GM21381 (cell line): ENCODE measurements around the gene TMEM19.
"Not testable (repeated sequence)": the region's sequence is repeated elsewhere in the genome, so short reads cannot be mapped to it uniquely, and the experiment has no call there.

Experiments
- ATAC-seq: cut with Tn5 transposase; IDR thresholded peaks from one replicate; pipeline ENCODE4 v1.9.1; 2021; ENCODE audit warnings: mild to moderate bottlenecking, moderate library complexity; ENCODE audit not compliant: unreplicated experiment

TMEM19 gene

GRCh38 chr12:71664411-71665089, 21.3 kb upstream of the TMEM19 start:
- ATAC-seq, result peak; percentile 13

GRCh38 chr12:71665090-71665463, 20.8 kb upstream of the TMEM19 start:
- no peak for ATAC-seq

- no peak for ATAC-seq
These were observed 19.6 kb upstream of the TMEM19 start for GRCh38 chr12:71666259-71666658.

GRCh38 chr12:71671311-71671710, 14.6 kb upstream of the TMEM19 start:
- ATAC-seq, result no peak

GRCh38 chr12:71671816-71672215, 14.1 kb upstream of the TMEM19 start:
- ATAC-seq, result no peak

DNA sequence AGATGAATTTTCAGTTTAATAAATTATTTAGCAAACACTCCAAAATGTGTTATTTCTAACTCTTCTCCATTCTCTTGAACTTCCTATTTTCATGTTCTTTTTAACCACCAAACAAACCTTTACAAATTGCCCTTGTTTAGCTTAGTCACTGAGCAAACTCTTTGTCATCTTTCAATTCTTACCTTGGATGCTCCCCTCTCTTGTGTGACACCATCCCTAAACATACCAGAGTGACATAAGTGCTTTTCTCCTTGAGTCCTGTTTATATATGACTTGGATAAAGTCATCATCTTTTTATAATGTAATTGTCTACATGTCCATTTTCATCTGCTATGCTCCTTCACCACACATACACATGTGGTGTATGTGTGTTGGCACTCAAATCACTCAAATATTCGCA, 3.4 kb upstream of the TMEM19 start:
- no peak for ATAC-seq

- no peak for ATAC-seq
These were observed 2.2 kb upstream of the TMEM19 start for GRCh38 chr12:71683633-71684032.

GRCh38 chr12:71684081-71684480, 1.8 kb upstream of the TMEM19 start:
- ATAC-seq, result no peak

DNA sequence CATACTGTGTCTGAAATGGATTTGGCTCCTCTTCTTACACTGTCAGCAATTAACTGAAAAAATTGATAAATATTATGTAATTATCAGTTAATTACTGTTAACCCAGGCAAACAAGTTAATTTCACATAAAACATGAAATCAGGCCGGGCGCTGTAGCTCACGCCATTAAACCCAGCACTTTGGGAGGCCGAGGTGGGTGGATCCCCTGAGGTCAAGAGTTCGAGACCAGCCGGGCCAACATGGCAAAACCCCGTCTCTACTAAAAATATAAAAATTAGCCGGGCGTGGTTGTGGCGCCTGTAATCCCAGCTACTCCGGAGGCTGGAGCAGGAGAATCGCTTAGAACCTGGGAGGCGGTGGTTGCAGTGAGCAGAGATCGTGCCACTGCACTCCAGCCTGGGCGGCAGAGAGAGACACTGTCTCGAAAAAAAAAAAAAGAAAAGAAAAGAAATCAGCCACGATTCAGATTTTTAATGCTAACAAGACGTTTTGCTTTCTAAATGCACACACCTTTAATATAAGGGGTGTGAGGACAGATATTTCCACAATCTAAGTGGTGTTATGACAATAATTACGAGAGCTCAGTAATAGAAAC, 473 bp upstream of the TMEM19 start:
- ATAC-seq, result no peak

GRCh38 chr12:71686658-71687025, 760 bp downstream of the TMEM19 start:
- ATAC-seq, result no peak

GRCh38 chr12:71687172-71687571, 1.3 kb downstream of the TMEM19 start:
- ATAC-seq, result not testable (repeated sequence)

DNA sequence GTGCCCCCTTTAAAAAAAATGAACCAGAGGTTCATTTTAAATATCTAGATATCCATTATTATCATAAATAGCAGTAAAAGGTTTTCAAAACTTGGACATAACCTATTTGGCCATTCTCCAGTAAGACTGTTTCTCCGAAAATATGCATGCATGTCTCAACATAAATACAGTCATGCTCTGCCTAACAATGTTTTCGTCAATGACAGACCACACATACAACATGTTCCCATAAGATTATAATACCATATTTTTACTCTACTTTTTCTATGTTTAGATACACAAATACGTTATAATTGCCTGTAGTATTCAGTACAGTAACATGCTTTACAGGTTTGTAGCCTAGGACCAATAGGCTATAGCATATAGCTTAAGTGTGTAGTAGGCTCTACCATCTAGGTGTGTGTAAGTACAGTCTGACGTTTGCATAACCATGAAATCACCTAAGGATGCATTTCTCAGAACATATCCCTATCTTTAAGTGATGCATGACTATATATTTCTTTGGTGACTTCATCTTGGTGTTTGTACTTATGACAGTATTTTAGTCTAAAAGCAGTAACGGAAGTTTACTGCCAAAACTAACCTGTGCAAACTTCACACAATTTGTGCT, 3.2 kb downstream of the TMEM19 start:
- no peak for ATAC-seq

DNA sequence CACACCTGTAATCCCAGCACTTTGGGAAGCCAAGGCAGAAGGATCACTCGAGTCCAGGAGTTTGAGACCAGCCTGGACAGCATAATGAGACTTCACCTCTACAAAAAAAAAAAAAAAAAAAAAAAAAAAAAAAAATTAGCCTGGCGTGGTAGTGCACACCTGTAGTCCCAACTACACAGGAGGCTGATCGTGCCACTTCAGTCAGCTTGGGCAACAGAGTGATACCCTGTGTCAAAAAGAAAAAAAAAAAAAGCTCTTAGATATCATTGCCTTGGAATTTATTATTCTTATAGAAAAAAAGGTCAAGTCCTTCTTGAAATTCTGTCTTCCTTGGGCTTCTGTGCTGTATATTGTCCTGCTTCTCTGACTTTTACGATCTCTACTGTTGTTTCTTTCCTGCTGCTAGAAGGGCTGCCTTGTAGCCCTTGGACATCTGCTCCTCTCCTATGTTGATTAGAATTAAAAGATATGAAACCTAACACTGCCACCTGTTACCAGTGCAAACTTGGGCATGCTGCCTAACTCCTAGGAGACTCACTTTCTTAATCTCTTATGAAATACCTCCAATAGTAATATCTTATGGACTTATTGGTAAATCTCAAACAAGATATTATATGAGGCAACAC, 5.7 kb downstream of the TMEM19 start:
- ATAC-seq, result no peak

DNA sequence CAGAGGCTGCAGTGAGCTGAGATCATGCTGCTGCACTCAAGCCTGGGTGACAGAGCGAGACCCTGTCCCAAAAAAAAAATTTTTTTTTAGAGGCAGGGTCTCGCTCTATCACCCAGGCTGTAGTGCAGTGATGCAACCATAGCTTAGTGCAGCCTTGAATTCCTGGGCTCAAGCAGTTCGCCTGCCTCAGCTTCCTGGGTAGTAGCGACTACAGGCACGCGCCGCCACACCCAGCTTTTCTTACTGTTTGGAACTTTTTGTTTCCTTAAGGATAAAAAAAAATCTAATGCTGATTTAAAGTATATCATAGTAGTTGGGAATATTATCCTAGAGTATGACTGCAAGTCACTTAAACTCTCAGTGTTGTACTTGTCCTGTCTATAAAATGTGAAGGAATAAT, 7.2 kb downstream of the TMEM19 start:
- ATAC-seq, result no peak

- ATAC-seq, result peak; percentile 5
These were observed 7.8 kb downstream of the TMEM19 start for GRCh38 chr12:71693651-71694050.

DNA sequence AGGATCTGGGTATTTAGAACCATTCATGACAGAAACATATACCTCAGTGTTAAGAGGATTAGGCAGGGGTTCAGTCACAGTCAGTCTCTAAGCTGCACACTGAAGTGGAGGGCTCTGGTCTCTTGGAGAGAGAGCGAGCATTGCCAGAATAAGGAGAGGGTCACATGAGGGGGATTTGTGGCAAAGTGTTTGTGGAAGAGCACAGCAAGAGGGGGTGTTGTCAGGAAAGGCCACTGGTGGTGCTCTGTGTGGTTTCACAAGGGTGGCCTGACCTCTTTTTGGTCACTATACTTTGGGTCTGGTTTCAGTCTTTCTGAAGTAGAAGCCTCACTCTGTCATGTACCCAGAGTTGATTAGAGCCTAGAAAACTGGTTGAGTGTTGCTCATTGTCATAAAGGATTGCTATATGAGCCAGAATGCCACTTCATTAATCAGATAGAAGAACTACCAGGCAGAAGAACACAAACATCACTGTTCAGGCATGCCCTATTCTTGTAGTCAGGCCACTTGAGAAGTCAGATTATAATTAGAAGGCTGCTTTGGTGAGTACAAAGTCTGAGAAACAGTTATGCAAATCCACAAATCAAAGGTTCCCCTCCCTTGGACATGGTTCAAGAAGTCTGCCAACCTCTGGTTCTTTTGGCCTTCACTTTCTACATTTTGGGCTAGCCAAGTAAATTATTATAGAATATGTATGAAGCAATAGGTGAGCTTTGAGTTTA, 8.4 kb downstream of the TMEM19 start:
- ATAC-seq, result peak; percentile 85

DNA sequence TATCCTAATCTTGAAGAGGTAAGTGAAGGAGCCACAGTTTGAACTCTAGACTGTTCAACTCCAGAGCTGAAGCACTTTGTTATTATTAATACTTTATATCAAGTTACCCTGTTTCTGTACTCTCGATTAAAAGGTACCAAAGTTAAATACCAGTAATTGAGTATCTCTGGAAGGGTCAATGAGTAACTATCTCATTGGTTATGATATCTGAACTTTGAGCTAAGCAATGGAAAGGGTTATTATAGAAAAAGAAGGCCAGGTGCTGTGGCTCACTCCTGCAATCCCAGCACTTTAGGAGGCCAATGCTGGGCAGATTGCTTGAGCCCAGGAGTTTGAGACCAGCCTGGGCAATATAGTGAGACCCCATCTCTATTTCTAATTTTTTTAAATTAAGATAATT, 9.9 kb downstream of the TMEM19 start:
- no peak for ATAC-seq

GRCh38 chr12:71702181-71702580, 16.3 kb downstream of the TMEM19 start:
- not testable (repeated sequence) for ATAC-seq

GRCh38 chr12:71702590-71702989, 16.7 kb downstream of the TMEM19 start:
- no peak for ATAC-seq

GRCh38 chr12:71703206-71703605, 17.3 kb downstream of the TMEM19 start:
- no peak for ATAC-seq

DNA sequence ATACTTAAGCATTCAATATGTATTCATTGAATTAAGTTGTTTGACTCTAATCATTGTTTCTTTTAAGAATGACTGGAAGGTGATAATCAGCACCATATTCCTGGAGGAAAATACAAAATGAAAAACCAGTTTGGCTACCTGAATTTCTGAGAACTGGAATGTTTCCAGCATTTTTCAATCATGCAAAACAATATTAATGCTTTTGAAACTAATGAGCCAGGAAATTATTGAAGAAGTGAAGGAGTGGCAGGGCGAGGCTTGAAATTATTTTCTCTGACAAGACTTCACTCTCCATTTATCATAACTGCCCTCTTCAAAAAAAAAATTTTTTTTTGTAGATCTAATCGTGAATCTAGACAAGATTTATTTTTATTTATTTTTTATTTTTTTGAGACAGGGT, 19.0 kb downstream of the TMEM19 start:
- ATAC-seq, result no peak
